ENCODE measurements around the gene MAST1.
"Not testable (repeated sequence)": the region's sequence is repeated elsewhere in the genome, so short reads cannot be mapped to it uniquely, and the experiment has no call there.

MAST1 gene

GRCh38 chr19:12838886-12839756, 806 bp downstream of the MAST1 start:
- no peak for DNase-seq (ENCODE audit: low read depth in 2 of 3, low spot score in 2 of 3)

- DNase-seq (ENCODE audit: low read depth in 2 of 3, low spot score in 2 of 3): peak in 1 of 3 experiments; percentile 45
These were observed 2.1 kb downstream of the MAST1 start for GRCh38 chr19:12840091-12841079.

- DNase-seq (ENCODE audit: low read depth in 2 of 3, low spot score in 2 of 3): no peak
These were observed 2.8 kb downstream of the MAST1 start for GRCh38 chr19:12841094-12841493.

- no peak for DNase-seq (ENCODE audit: low read depth in 2 of 3, low spot score in 2 of 3)
These were observed 4.2 kb downstream of the MAST1 start for GRCh38 chr19:12842511-12842910.

GRCh38 chr19:12843328-12843727, 5.0 kb downstream of the MAST1 start:
- DNase-seq (ENCODE audit: low read depth in 2 of 3, low spot score in 2 of 3): no peak

- DNase-seq (ENCODE audit: low read depth in 2 of 3, low spot score in 2 of 3): no peak
These were observed 5.9 kb downstream of the MAST1 start for GRCh38 chr19:12843999-12844732.

- not testable (repeated sequence) for DNase-seq (ENCODE audit: low read depth in 2 of 3, low spot score in 2 of 3)
These were observed 8.3 kb downstream of the MAST1 start for GRCh38 chr19:12846613-12847012.

- DNase-seq (ENCODE audit: low read depth in 2 of 3, low spot score in 2 of 3): peak; percentile 74 to 96 (median 89)
These were observed 9.1 kb downstream of the MAST1 start for GRCh38 chr19:12847159-12848139.

GRCh38 chr19:12856653-12857052, 18.3 kb downstream of the MAST1 start:
- no peak for DNase-seq (ENCODE audit: low read depth in 2 of 3, low spot score in 2 of 3)

- no peak for DNase-seq (ENCODE audit: low read depth in 2 of 3, low spot score in 2 of 3)
These were observed 20.0 kb downstream of the MAST1 start for GRCh38 chr19:12858041-12858928.

GRCh38 chr19:12859546-12859945, 21.2 kb downstream of the MAST1 start:
- no peak for DNase-seq (ENCODE audit: low read depth in 2 of 3, low spot score in 2 of 3)

- DNase-seq (ENCODE audit: low read depth in 2 of 3, low spot score in 2 of 3): no peak
These were observed 25.8 kb downstream of the MAST1 start for GRCh38 chr19:12864143-12864542.

- DNase-seq (ENCODE audit: low read depth in 2 of 3, low spot score in 2 of 3): no peak
These were observed 26.7 kb downstream of the MAST1 start for GRCh38 chr19:12864721-12865715.

GRCh38 chr19:12865746-12866415, 27.6 kb downstream of the MAST1 start:
- no peak for DNase-seq (ENCODE audit: low read depth in 2 of 3, low spot score in 2 of 3)

GRCh38 chr19:12866416-12867119, 28.3 kb downstream of the MAST1 start:
- DNase-seq (ENCODE audit: low read depth in 2 of 3, low spot score in 2 of 3): no peak
